Measurements from ENCODE around the gene CD200.

The CD200 gene

GRCh38 chr3:112314649-112315048, 18.3 kb upstream of the CD200 start:
- no peaks in the 10 kb centered on the region for H3K36me3 ChIP-seq (ENCODE audit: insufficient read depth, low read length)
- no peaks in the 10 kb centered on the region for H3K27me3 ChIP-seq (ENCODE audit: insufficient read depth, low read length)
- H3K4me3 ChIP-seq (ENCODE audit: low read length): no peak overlapping the region
- H3K4me1 ChIP-seq (ENCODE audit: insufficient read depth, low read length): no peaks in the 10 kb centered on the region
- peaks cover 1% of the 10 kb centered on the region for H3K9me3 ChIP-seq (ENCODE audit: low read length)
- H2AFZ ChIP-seq (ENCODE audit: low read depth, low read length): no peak overlapping the region

GRCh38 chr3:112315791-112316190, 17.2 kb upstream of the CD200 start:
- no peak overlapping the region for H2AFZ ChIP-seq (ENCODE audit: low read depth, low read length)
- H3K9me3 ChIP-seq (ENCODE audit: low read length): peaks cover 1% of the 10 kb centered on the region
- no peaks in the 10 kb centered on the region for H3K27me3 ChIP-seq (ENCODE audit: insufficient read depth, low read length)
- H3K4me3 ChIP-seq (ENCODE audit: low read length): no peak overlapping the region
- no peaks in the 10 kb centered on the region for H3K4me1 ChIP-seq (ENCODE audit: insufficient read depth, low read length)
- H3K36me3 ChIP-seq (ENCODE audit: insufficient read depth, low read length): no peaks in the 10 kb centered on the region

GRCh38 chr3:112319516-112320276, 13.3 kb upstream of the CD200 start:
- H3K4me1 ChIP-seq (ENCODE audit: insufficient read depth, low read length): peaks cover 11% of the 10 kb centered on the region
- no peaks in the 10 kb centered on the region for H3K27me3 ChIP-seq (ENCODE audit: insufficient read depth, low read length)
- no peaks in the 10 kb centered on the region for H3K36me3 ChIP-seq (ENCODE audit: insufficient read depth, low read length)
- no peak overlapping the region for H3K4me3 ChIP-seq (ENCODE audit: low read length)
- no peak overlapping the region for H2AFZ ChIP-seq (ENCODE audit: low read depth, low read length)
- no peaks in the 10 kb centered on the region for H3K9me3 ChIP-seq (ENCODE audit: low read length)

- H3K9me3 ChIP-seq (ENCODE audit: low read length): no peaks in the 10 kb centered on the region
- peaks cover 11% of the 10 kb centered on the region for H3K4me1 ChIP-seq (ENCODE audit: insufficient read depth, low read length)
- no peaks in the 10 kb centered on the region for H3K27me3 ChIP-seq (ENCODE audit: insufficient read depth, low read length)
- no peaks in the 10 kb centered on the region for H3K36me3 ChIP-seq (ENCODE audit: insufficient read depth, low read length)
- no peak overlapping the region for H2AFZ ChIP-seq (ENCODE audit: low read depth, low read length)
- no peak overlapping the region for H3K4me3 ChIP-seq (ENCODE audit: low read length)
Measured at GRCh38 chr3:112320691-112321090, 12.3 kb upstream of the CD200 start.

GRCh38 chr3:112321867-112322652, 10.9 kb upstream of the CD200 start:
- H3K36me3 ChIP-seq (ENCODE audit: insufficient read depth, low read length): no peaks in the 10 kb centered on the region
- no peak overlapping the region for H3K4me3 ChIP-seq (ENCODE audit: low read length)
- no peaks in the 10 kb centered on the region for H3K9me3 ChIP-seq (ENCODE audit: low read length)
- peak overlapping the region; percentile 29 for H2AFZ ChIP-seq (ENCODE audit: low read depth, low read length)
- no peaks in the 10 kb centered on the region for H3K27me3 ChIP-seq (ENCODE audit: insufficient read depth, low read length)
- peaks cover 11% of the 10 kb centered on the region for H3K4me1 ChIP-seq (ENCODE audit: insufficient read depth, low read length)

- Histone ChIP-seq H2AFZ (ENCODE audit: low read depth, low read length) (no peak overlapping the region), H3K4me1 (ENCODE audit: insufficient read depth, low read length) (no peaks in the 10 kb centered on the region), H3K9me3 (ENCODE audit: low read length) (no peaks in the 10 kb centered on the region), H3K4me3 (ENCODE audit: low read length) (no peak overlapping the region), H3K36me3 (ENCODE audit: insufficient read depth, low read length) (no peaks in the 10 kb centered on the region), H3K27me3 (ENCODE audit: insufficient read depth, low read length) (no peaks in the 10 kb centered on the region)
Measured at GRCh38 chr3:112327371-112327951, 5.5 kb upstream of the CD200 start.

- H3K4me1 ChIP-seq (ENCODE audit: insufficient read depth, low read length): peaks cover 5% of the 10 kb centered on the region
- H3K9me3 ChIP-seq (ENCODE audit: low read length): no peaks in the 10 kb centered on the region
- no peaks in the 10 kb centered on the region for H3K27me3 ChIP-seq (ENCODE audit: insufficient read depth, low read length)
- no peaks in the 10 kb centered on the region for H3K36me3 ChIP-seq (ENCODE audit: insufficient read depth, low read length)
- no peak overlapping the region for H3K4me3 ChIP-seq (ENCODE audit: low read length)
- no peak overlapping the region for H2AFZ ChIP-seq (ENCODE audit: low read depth, low read length)
Measured at GRCh38 chr3:112331851-112332250, 1.1 kb upstream of the CD200 start.

- H3K4me1 ChIP-seq (ENCODE audit: insufficient read depth, low read length): peaks cover 5% of the 10 kb centered on the region
Measured at GRCh38 chr3:112333381-112334317, 693 bp downstream of the CD200 start.

GRCh38 chr3:112334691-112335433, 1.9 kb downstream of the CD200 start:
- Histone ChIP-seq H2AFZ (ENCODE audit: low read depth, low read length) (no peak overlapping the region), H3K4me1 (ENCODE audit: insufficient read depth, low read length) (peaks cover 5% of the 10 kb centered on the region), H3K36me3 (ENCODE audit: insufficient read depth, low read length) (no peaks in the 10 kb centered on the region), H3K9me3 (ENCODE audit: low read length) (no peaks in the 10 kb centered on the region), H3K27me3 (ENCODE audit: insufficient read depth, low read length) (no peaks in the 10 kb centered on the region), H3K4me3 (ENCODE audit: low read length) (peak overlapping the region; percentile 93)

More at GRCh38 chr3:112333381-112334317, 693 bp downstream of the CD200 start:
- Histone ChIP-seq H3K4me3 (ENCODE audit: low read length) (peak overlapping the region; percentile 93), H3K9me3 (ENCODE audit: low read length) (no peaks in the 10 kb centered on the region), H2AFZ (ENCODE audit: low read depth, low read length) (peak overlapping the region; percentile 89), H3K27me3 (ENCODE audit: insufficient read depth, low read length) (no peaks in the 10 kb centered on the region), H3K36me3 (ENCODE audit: insufficient read depth, low read length) (no peaks in the 10 kb centered on the region)

GRCh38 chr3:112335434-112335781, 2.5 kb downstream of the CD200 start:
- H3K9me3 ChIP-seq (ENCODE audit: low read length): no peaks in the 10 kb centered on the region
- H3K36me3 ChIP-seq (ENCODE audit: insufficient read depth, low read length): no peaks in the 10 kb centered on the region
- H2AFZ ChIP-seq (ENCODE audit: low read depth, low read length): no peak overlapping the region
- H3K4me3 ChIP-seq (ENCODE audit: low read length): no peak overlapping the region
- H3K27me3 ChIP-seq (ENCODE audit: insufficient read depth, low read length): no peaks in the 10 kb centered on the region
- peaks cover 5% of the 10 kb centered on the region for H3K4me1 ChIP-seq (ENCODE audit: insufficient read depth, low read length)

- H3K36me3 ChIP-seq (ENCODE audit: insufficient read depth, low read length): peaks cover 5% of the 10 kb centered on the region
- no peak overlapping the region for H3K4me3 ChIP-seq (ENCODE audit: low read length)
- no peak overlapping the region for H2AFZ ChIP-seq (ENCODE audit: low read depth, low read length)
Measured at GRCh38 chr3:112338021-112338726, 5.2 kb downstream of the CD200 start.

GRCh38 chr3:112338727-112339056, 5.7 kb downstream of the CD200 start:
- Histone ChIP-seq H3K4me1 (ENCODE audit: insufficient read depth, low read length) (peaks cover 5% of the 10 kb centered on the region), H3K4me3 (ENCODE audit: low read length) (no peak overlapping the region), H2AFZ (ENCODE audit: low read depth, low read length) (no peak overlapping the region), H3K36me3 (ENCODE audit: insufficient read depth, low read length) (peaks cover 5% of the 10 kb centered on the region), H3K9me3 (ENCODE audit: low read length) (peaks cover 2% of the 10 kb centered on the region), H3K27me3 (ENCODE audit: insufficient read depth, low read length) (no peaks in the 10 kb centered on the region)

More at GRCh38 chr3:112338021-112338726, 5.2 kb downstream of the CD200 start:
- no peaks in the 10 kb centered on the region for H3K27me3 ChIP-seq (ENCODE audit: insufficient read depth, low read length)
- H3K4me1 ChIP-seq (ENCODE audit: insufficient read depth, low read length): peaks cover 5% of the 10 kb centered on the region
- H3K9me3 ChIP-seq (ENCODE audit: low read length): peaks cover under 1% of the 10 kb centered on the region
